Measurements from ENCODE around the gene CST4.
"Not testable (repeated sequence)": the region's sequence is repeated elsewhere in the genome, so short reads cannot be mapped to it uniquely, and the experiment has no call there.

The CST4 gene

GRCh38 chr20:23688684-23689398, at the start of gene CST4:
TSS of gene CST4 (minus strand) at chr20:23689038. CDS start at chr20:23688969, 69 bp downstream.
- DNase-seq = peak; percentile 42

GRCh38 chr20:23735391-23735790, 46.6 kb upstream of the CST4 start:
- not testable (repeated sequence) for DNase-seq

- not testable (repeated sequence) for DNase-seq
Observed at GRCh38 chr20:23734949-23735348, 46.1 kb upstream of the CST4 start.

- not testable (repeated sequence) for DNase-seq
Observed at GRCh38 chr20:23734440-23734839, 45.6 kb upstream of the CST4 start.

- DNase-seq = no peak
Observed at GRCh38 chr20:23727016-23727415, 38.2 kb upstream of the CST4 start.

- no peak for DNase-seq
Observed at GRCh38 chr20:23725102-23725501, 36.3 kb upstream of the CST4 start.

GRCh38 chr20:23723659-23724307, 34.9 kb upstream of the CST4 start:
- DNase-seq = not testable (repeated sequence)

- DNase-seq = not testable (repeated sequence)
Observed at GRCh38 chr20:23722851-23723250, 34.0 kb upstream of the CST4 start.

GRCh38 chr20:23721962-23722361, 33.1 kb upstream of the CST4 start:
- no peak for DNase-seq

GRCh38 chr20:23719351-23719750, 30.5 kb upstream of the CST4 start:
- DNase-seq = not testable (repeated sequence)

- DNase-seq = not testable (repeated sequence)
Observed at GRCh38 chr20:23711778-23712177, 22.9 kb upstream of the CST4 start.

GRCh38 chr20:23710771-23711170, 21.9 kb upstream of the CST4 start:
- DNase-seq = no peak

- no peak for DNase-seq
Observed at GRCh38 chr20:23705895-23706294, 17.1 kb upstream of the CST4 start.

- DNase-seq = no peak
Observed at GRCh38 chr20:23702021-23702420, 13.2 kb upstream of the CST4 start.

GRCh38 chr20:23700931-23701330, 12.1 kb upstream of the CST4 start:
- DNase-seq = no peak

- DNase-seq = no peak
Observed at GRCh38 chr20:23697947-23698346, 9.1 kb upstream of the CST4 start.

GRCh38 chr20:23695068-23695395, 6.2 kb upstream of the CST4 start:
- DNase-seq = peak; percentile 70

GRCh38 chr20:23694178-23695067, 5.6 kb upstream of the CST4 start:
- peak; percentile 12 for DNase-seq

- DNase-seq = not testable (repeated sequence)
Observed at GRCh38 chr20:23692725-23693619, 4.1 kb upstream of the CST4 start.

GRCh38 chr20:23691675-23692074, 2.8 kb upstream of the CST4 start:
- no peak for DNase-seq

GRCh38 chr20:23690581-23690980, 1.7 kb upstream of the CST4 start:
- DNase-seq = no peak

- DNase-seq = no peak
Observed at GRCh38 chr20:23689399-23689690, 507 bp upstream of the CST4 start.

GRCh38 chr20:23687986-23688385, 852 bp downstream of the CST4 start:
- no peak for DNase-seq

Measured in DMS153 (cell line).